ENCODE data around the gene PMEPA1.
A peak's percentile ranks its signal among the peaks of the same experiment; 100 is the strongest.

The PMEPA1 gene

GRCh38 chr20:57711311-57711712 lies 1.5 kb upstream of the PMEPA1 start:
- no peak for DNase-seq (ENCODE audit: low read depth)

GRCh38 chr20:57710841-57711240 lies 1.0 kb upstream of the PMEPA1 start:
- DNase-seq (ENCODE audit: low read depth) = no peak

- DNase-seq (ENCODE audit: low read depth) = peak; percentile 16
Observed at GRCh38 chr20:57708694-57709673, 831 bp downstream of the PMEPA1 start.

GRCh38 chr20:57707849-57708693 lies 1.7 kb downstream of the PMEPA1 start:
- no peak for DNase-seq (ENCODE audit: low read depth)

- no peak for DNase-seq (ENCODE audit: low read depth)
Observed at GRCh38 chr20:57707320-57707719, 2.5 kb downstream of the PMEPA1 start.

GRCh38 chr20:57705127-57705899 lies 4.5 kb downstream of the PMEPA1 start:
- no peak for DNase-seq (ENCODE audit: low read depth)

- DNase-seq (ENCODE audit: low read depth) = no peak
Observed at GRCh38 chr20:57704245-57704644, 5.6 kb downstream of the PMEPA1 start.

- no peak for DNase-seq (ENCODE audit: low read depth)
Observed at GRCh38 chr20:57703013-57703412, 6.8 kb downstream of the PMEPA1 start.

GRCh38 chr20:57702521-57702920 lies 7.3 kb downstream of the PMEPA1 start:
- no peak for DNase-seq (ENCODE audit: low read depth)

GRCh38 chr20:57702091-57702490 lies 7.7 kb downstream of the PMEPA1 start:
- DNase-seq (ENCODE audit: low read depth) = no peak

GRCh38 chr20:57701651-57702050 lies 8.2 kb downstream of the PMEPA1 start:
- no peak for DNase-seq (ENCODE audit: low read depth)

GRCh38 chr20:57701090-57701489 lies 8.7 kb downstream of the PMEPA1 start:
- no peak for DNase-seq (ENCODE audit: low read depth)

GRCh38 chr20:57699395-57699794 lies 10.4 kb downstream of the PMEPA1 start:
- no peak for DNase-seq (ENCODE audit: low read depth)

GRCh38 chr20:57698867-57699275 lies 10.9 kb downstream of the PMEPA1 start:
- no peak for DNase-seq (ENCODE audit: low read depth)

- no peak for DNase-seq (ENCODE audit: low read depth)
Observed at GRCh38 chr20:57698116-57698866, 11.5 kb downstream of the PMEPA1 start.

- no peak for DNase-seq (ENCODE audit: low read depth)
Observed at GRCh38 chr20:57697543-57697942, 12.3 kb downstream of the PMEPA1 start.

- no peak for DNase-seq (ENCODE audit: low read depth)
Observed at GRCh38 chr20:57696401-57696961, 13.3 kb downstream of the PMEPA1 start.

GRCh38 chr20:57695940-57696339 lies 13.9 kb downstream of the PMEPA1 start:
- no peak for DNase-seq (ENCODE audit: low read depth)

GRCh38 chr20:57695012-57695411 lies 14.8 kb downstream of the PMEPA1 start:
- DNase-seq (ENCODE audit: low read depth) = no peak

GRCh38 chr20:57694481-57694880 lies 15.3 kb downstream of the PMEPA1 start:
- DNase-seq (ENCODE audit: low read depth) = no peak

Data from stimulated activated CD8-positive, alpha-beta memory T cell treated with anti-CD3 and anti-CD28 coated beads, Interleukin-12 subunit alpha, Interleukin-12 subunit beta, amount 100 ng/mL, for 4 hours (primary cell).